NOMO-1 treated with DMSO at 0.1 percent for 48 hours (cell line): Measurements from ENCODE around the gene OR10G2.
A peak's percentile ranks its signal among the peaks of the same experiment; 100 is the strongest.
"Not testable (repeated sequence)": the region's sequence is repeated elsewhere in the genome, so short reads cannot be mapped to it uniquely, and the experiment has no call there.

Source experiments
- DNase-seq: peaks from one replicate; lab custom pipeline; 2025; ENCODE audit not compliant: unreplicated experiment; lab: John Stamatoyannopoulos, UW

Gene OR10G2

GRCh38 chr14:21634840-21635239, at the start of gene OR10G2:
TSS of gene OR10G2 (minus strand) at chr14:21634940. CDS start at chr14:21634842, 98 bp downstream.
- no peak for DNase-seq

GRCh38 chr14:21680072-21680471, 45.3 kb upstream of the OR10G2 start:
- DNase-seq = no peak

GRCh38 chr14:21675566-21675965, 40.8 kb upstream of the OR10G2 start:
- DNase-seq = no peak

- DNase-seq = no peak
Observed at GRCh38 chr14:21673718-21674117, 39.0 kb upstream of the OR10G2 start, which contains the start of gene OR4E1. TSS of gene OR4E1 (minus strand) at chr14:21673818. CDS start at chr14:21670935, 2,883 bp downstream.

- peak; percentile 10 for DNase-seq
Observed at GRCh38 chr14:21672116-21672515, 37.4 kb upstream of the OR10G2 start.

GRCh38 chr14:21671371-21671770, 36.6 kb upstream of the OR10G2 start:
- no peak for DNase-seq

- DNase-seq = no peak
Observed at GRCh38 chr14:21669284-21669683, 34.5 kb upstream of the OR10G2 start.

GRCh38 chr14:21668377-21668776, 33.6 kb upstream of the OR10G2 start:
- no peak for DNase-seq

GRCh38 chr14:21656980-21657379, 22.2 kb upstream of the OR10G2 start:
- no peak for DNase-seq

GRCh38 chr14:21654215-21654614, 19.5 kb upstream of the OR10G2 start:
- no peak for DNase-seq

GRCh38 chr14:21653331-21653885, 18.7 kb upstream of the OR10G2 start, which contains the start of gene OR4E2:
TSS of gene OR4E2 (plus strand) at chr14:21653835. CDS start at chr14:21665083, 11,248 bp downstream.
- DNase-seq = no peak

- no peak for DNase-seq
Observed at GRCh38 chr14:21652209-21652808, 17.6 kb upstream of the OR10G2 start.

GRCh38 chr14:21647380-21647779, 12.6 kb upstream of the OR10G2 start:
- DNase-seq = no peak

- DNase-seq = no peak
Observed at GRCh38 chr14:21643407-21643806, 8.7 kb upstream of the OR10G2 start.

GRCh38 chr14:21642683-21643082, 7.9 kb upstream of the OR10G2 start:
- no peak for DNase-seq

- DNase-seq = no peak
Observed at GRCh38 chr14:21631084-21631483, 3.7 kb downstream of the OR10G2 start.

- DNase-seq = not testable (repeated sequence)
Observed at GRCh38 chr14:21630503-21630902, 4.2 kb downstream of the OR10G2 start.

GRCh38 chr14:21626491-21627230, 8.1 kb downstream of the OR10G2 start:
- no peak for DNase-seq

GRCh38 chr14:21617614-21618013, 17.1 kb downstream of the OR10G2 start:
- no peak for DNase-seq

- DNase-seq = no peak
Observed at GRCh38 chr14:21614240-21614639, 20.5 kb downstream of the OR10G2 start.

GRCh38 chr14:21612324-21612723, 22.4 kb downstream of the OR10G2 start:
- no peak for DNase-seq

GRCh38 chr14:21602181-21602580, 32.6 kb downstream of the OR10G2 start:
- DNase-seq = not testable (repeated sequence)
